Gastroesophageal sphincter (tissue), 4 donors: ENCODE measurements around the gene SASH1. TPM values are rescaled to one million over a fixed set of nuclear protein-coding genes. Genes with fewer than 3 reads are reported as not detected.

Experiments used
- ATAC-seq: fragments of 150-250 bp; one replicate; pipeline ENCODE4 v1.9.1; 2016; ENCODE audit warnings: mild to moderate bottlenecking, moderate library complexity
- H3K27ac ChIP-seq, 4 donors: fragments of 200-600 bp; sonication (generic) in 3 of 4; 1 replicate in 3 of 4; 2 replicates in 1 of 4; pipeline ENCODE4 v1.5.1; 2016 to 2019
- H3K27me3 ChIP-seq: fragments of 200-600 bp; sonication (generic); one replicate; pipeline ENCODE4 v1.5.1; 2019
- H3K36me3 ChIP-seq, 2 donors: fragments of 200-600 bp; sonication (generic); one replicate each; pipeline ENCODE4 v1.5.1; 2019; ENCODE audit warnings: control low read depth in 1 of 2
- H3K4me1 ChIP-seq, 3 donors: fragments of 200-600 bp; sonication (generic); 1 replicate in 2 of 3; 2 replicates in 1 of 3; pipeline ENCODE4 v1.5.1; 2016 to 2019; ENCODE audit warnings: control low read depth in 2 of 3
- H3K4me3 ChIP-seq, 2 donors: fragments of 200-600 bp; sonication (generic); one replicate each; pipeline ENCODE4 v1.5.1; 2019; ENCODE audit warnings: mild to moderate bottlenecking in 1 of 2, moderate library complexity in 1 of 2
- H3K9me3 ChIP-seq, 3 donors: fragments of 200-600 bp; sonication (generic); one replicate each; pipeline ENCODE4 v1.5.1; 2017 to 2019; ENCODE audit warnings: control low read depth in 2 of 3
- EP300 ChIP-seq: sonication (generic); formaldehyde crosslinking; IDR thresholded peaks from one replicate; pipeline ENCODE4 v1.6.1; 2017; ENCODE audit warnings: antibody characterized with exemption, mild to moderate bottlenecking
- POLR2A ChIP-seq, 2 donors: fragments of 450-650 bp; IDR thresholded peaks; one replicate each; pipeline ENCODE4 v1.6.1; 2017; ENCODE audit warnings: antibody characterized with exemption in 2 of 2, mild to moderate bottlenecking in 2 of 2, moderate library complexity in 1 of 2
- POLR2AphosphoS5 ChIP-seq: sonication (generic); formaldehyde crosslinking; IDR thresholded peaks from one replicate; pipeline ENCODE4 v1.6.1; 2017; ENCODE audit warnings: antibody characterized with exemption
- WGBS, 2 donors: methylation state at CpG; one replicate each; pipeline ENCODE4 v1.1.5; 2018; ENCODE audit warnings: low coverage in 1 of 2; 5-methylcytosine and 5-hydroxymethylcytosine counted together
- total RNA-seq, 4 donors: library from RNA; depleted of rRNA; stranded (reverse); fragments of >200 nt; gene quantifications; one replicate each; pipeline ENCODE4 v1.1.0, GENCODE V29; 2016
- TF ChIP-seq, protein P1 (sequence below), 4 experiments: fragments of 200-600 bp in 2 of 4; fragments of 450-650 bp in 2 of 4; sonication (generic) in 1 of 4; IDR thresholded peaks; one replicate each; pipeline ENCODE4 v1.5.1; 2017 to 2019; ENCODE audit warnings: antibody characterized with exemption in 4 of 4, mild to moderate bottlenecking in 2 of 4, moderate library complexity in 2 of 4

Gene SASH1
- total RNA-seq, 4 donors from 2014 or later, result 48.9 to 78.9 (median 64.6) TPM

DNA sequence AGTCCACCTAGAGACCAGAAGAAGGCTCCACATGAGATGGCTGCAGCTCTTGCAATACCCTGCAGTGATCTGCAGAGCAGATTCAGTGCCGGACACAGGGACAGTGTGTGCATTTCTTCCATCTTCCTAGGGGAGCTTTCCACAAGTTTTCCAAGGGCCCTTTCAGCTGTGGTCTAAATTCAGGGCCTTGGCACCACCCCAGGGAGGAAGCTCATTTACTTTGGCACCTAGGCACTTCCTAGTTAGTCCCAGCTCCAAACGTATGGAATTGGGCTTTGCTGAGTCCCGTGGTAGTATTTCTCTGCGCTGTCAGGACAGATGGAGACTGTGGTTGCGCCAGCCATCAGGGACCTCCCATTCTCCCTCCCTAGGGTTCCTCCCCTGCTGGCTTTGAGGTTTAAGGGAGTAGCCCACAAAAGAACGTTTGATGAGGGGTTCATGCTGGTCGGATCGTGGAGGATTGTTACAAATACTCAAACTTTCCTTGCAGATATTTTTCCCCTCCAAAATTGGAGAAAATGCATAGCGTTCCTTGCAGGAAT is 221.9 kb downstream of the SASH1 start:
- H3K36me3 ChIP-seq, result no peaks in the 10 kb centered on the region
- H3K9me3 ChIP-seq, result no peaks in the 10 kb centered on the region
- no peaks in the 10 kb centered on the region for H3K27me3 ChIP-seq
- no peak for ATAC-seq
- no peak overlapping the region for H3K27ac ChIP-seq
- peaks cover 0 to 10% (median 0%) of the 10 kb centered on the region in 3 donors for H3K4me1 ChIP-seq
- no peak overlapping the region for H3K4me3 ChIP-seq
- TF ChIP-seq, protein P1, sequence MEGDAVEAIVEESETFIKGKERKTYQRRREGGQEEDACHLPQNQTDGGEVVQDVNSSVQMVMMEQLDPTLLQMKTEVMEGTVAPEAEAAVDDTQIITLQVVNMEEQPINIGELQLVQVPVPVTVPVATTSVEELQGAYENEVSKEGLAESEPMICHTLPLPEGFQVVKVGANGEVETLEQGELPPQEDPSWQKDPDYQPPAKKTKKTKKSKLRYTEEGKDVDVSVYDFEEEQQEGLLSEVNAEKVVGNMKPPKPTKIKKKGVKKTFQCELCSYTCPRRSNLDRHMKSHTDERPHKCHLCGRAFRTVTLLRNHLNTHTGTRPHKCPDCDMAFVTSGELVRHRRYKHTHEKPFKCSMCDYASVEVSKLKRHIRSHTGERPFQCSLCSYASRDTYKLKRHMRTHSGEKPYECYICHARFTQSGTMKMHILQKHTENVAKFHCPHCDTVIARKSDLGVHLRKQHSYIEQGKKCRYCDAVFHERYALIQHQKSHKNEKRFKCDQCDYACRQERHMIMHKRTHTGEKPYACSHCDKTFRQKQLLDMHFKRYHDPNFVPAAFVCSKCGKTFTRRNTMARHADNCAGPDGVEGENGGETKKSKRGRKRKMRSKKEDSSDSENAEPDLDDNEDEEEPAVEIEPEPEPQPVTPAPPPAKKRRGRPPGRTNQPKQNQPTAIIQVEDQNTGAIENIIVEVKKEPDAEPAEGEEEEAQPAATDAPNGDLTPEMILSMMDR (IDR thresholded peaks at IDR 0.05), result no peak
- TF ChIP-seq EP300, result no peak
- TF ChIP-seq POLR2A (IDR thresholded peaks at IDR 0.05), result no peak
- no peak for TF ChIP-seq POLR2AphosphoS5
- 57 to 77% methylated on average over 5 of the region's 9 CpGs for WGBS, 2 donors

DNA sequence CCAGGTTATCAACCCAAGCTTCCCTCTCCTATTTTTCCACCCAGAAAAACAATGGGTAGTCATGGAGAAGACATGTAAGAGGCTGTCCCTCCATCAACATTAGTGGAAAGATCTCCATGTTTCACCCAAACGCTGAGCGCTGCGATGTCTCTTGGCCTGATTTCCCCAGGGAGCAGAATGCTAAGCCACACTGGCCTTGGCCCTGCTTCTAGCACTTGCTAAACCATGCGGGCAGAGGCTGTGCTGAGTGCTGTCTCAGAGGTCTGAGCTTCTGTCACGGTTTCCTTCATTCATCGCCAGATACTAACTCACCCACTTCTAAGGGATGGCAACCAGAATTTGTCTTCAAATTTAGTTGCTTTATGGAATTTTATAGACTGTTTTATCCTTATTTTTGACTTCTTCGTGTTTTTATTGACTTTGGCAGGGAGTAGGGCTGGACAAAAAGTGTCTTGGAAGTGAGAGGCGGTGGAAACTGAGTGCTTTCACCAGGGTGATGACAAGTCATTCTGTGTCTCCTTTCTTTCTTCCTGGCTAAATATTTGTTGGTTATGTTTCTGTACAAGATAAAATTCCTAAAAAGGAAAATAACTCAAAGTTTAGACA is 222.8 kb downstream of the SASH1 start:
- Histone ChIP-seq H3K4me3 (no peak overlapping the region), H3K9me3 (no peaks in the 10 kb centered on the region), H3K27ac (no peak overlapping the region), H3K4me1 (peaks cover 0 to 2% (median 0%) of the 10 kb centered on the region in 3 donors), H3K27me3 (no peaks in the 10 kb centered on the region), H3K36me3 (no peaks in the 10 kb centered on the region)
- 79 to 92% methylated on average over 6 to 8 of the region's 8 CpGs for WGBS, 2 donors
- no peak for TF ChIP-seq POLR2AphosphoS5
- TF ChIP-seq, protein P1 (IDR thresholded peaks at IDR 0.05), result no peak
- no peak for TF ChIP-seq POLR2A (IDR thresholded peaks at IDR 0.05)
- no peak for TF ChIP-seq EP300
- no peak for ATAC-seq

DNA sequence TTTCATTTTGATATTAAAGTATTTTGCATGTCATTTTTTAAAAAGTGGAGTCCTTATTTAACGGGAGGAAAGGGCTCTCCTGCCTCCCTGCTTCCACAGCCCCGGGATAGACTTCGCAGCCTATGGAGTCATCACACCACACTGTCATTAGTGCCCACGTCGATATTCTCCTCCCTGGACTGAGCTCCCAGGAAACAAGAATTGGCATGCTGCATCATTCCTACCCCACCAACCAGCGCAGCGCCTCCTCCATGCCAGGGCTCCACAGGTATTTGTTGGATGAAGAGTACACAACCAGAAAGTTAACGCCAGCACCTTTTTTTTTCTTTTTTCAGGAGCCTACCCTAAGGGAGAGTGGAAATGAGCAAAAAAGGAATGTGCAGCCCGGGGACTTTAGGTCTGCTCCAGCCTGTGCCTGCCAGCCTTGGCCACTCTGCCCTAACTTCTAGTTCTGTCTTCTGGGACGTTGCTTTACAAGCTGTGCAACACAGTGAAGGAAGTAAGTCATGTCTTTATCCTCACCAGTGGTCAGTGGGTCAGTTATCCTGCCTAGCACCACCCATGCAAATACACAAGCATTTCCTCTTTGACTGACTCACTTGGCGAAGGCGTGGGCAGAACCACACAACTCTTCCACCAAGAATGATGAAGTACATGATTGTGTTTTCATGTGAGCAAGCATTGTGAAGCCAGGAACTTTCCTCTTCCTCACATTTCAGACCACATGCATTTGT is 223.5 kb downstream of the SASH1 start:
- Histone ChIP-seq H3K9me3 (no peaks in the 10 kb centered on the region), H3K4me1 (no peaks in the 10 kb centered on the region), H3K36me3 (no peaks in the 10 kb centered on the region), H3K27ac (no peak overlapping the region), H3K4me3 (no peak overlapping the region), H3K27me3 (no peaks in the 10 kb centered on the region)
- 76 to 78% methylated on average over 9 to 11 of the region's 12 CpGs for WGBS, 2 donors
- TF ChIP-seq POLR2AphosphoS5, result no peak
- no peak for TF ChIP-seq POLR2A (IDR thresholded peaks at IDR 0.05)
- TF ChIP-seq EP300, result no peak
- TF ChIP-seq, protein P1 (IDR thresholded peaks at IDR 0.05), result no peak
- ATAC-seq, result peak; percentile 19

DNA sequence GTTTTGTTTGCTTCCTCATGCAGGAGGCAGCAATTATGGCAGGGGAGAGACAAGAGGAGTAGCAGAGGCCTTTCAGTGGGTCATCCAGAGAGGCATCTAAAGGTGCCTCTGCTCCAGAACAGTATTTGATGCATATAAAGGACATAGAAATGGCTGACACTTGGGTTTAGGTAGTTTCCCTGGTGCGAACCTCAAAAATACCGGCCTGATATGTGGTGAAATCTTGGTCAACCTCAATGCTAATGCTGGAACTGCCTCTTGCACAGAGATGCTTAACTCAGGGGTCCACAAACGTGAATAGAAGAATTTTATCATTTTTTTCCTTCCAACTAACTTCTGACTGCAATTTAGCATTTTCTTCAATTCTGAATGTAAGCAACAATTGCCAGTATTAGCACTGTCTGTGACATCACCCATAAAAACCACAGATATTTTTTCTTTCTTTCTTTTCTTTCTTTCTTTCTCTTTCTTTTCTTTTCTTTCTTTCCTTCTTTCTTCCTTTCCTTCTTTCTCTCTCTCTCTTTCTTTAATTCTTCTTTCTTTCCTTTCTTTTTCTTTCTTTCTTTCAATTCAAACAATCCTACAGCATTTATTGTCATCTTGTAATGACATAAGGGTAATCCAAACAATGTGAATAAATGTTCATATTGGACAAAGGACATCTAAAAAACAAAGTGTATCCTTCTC is 224.2 kb downstream of the SASH1 start:
- WGBS, 2 donors, result 77 to 85% methylated on average over 3 of the region's 3 CpGs
- no peaks in the 10 kb centered on the region for H3K36me3 ChIP-seq
- H3K27me3 ChIP-seq, result no peaks in the 10 kb centered on the region
- no peak overlapping the region for H3K27ac ChIP-seq
- no peaks in the 10 kb centered on the region for H3K9me3 ChIP-seq
- no peaks in the 10 kb centered on the region for H3K4me1 ChIP-seq
- no peak overlapping the region for H3K4me3 ChIP-seq
- ATAC-seq, result no peak
- TF ChIP-seq EP300 (no peak), POLR2A (IDR thresholded peaks at IDR 0.05) (no peak)

DNA sequence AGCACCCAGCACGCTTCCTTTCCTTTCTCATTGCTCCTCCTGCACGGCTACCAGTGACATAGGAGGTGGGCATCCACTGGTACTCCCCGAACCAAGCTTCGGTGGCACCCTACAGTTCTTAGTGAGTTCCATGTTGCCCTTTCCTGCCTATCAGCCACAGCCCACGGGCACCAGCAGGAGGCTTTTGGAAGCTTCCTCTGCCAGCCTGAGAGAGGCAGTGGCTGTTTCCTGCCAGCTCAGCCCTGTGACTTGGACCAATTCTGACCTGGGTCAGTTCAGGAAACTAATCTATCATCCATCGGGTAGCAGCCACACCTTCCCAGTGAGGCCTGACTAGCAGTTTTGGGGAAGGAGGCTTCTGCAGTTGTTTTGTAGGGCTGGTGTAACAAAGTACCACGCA is 227.8 kb downstream of the SASH1 start:
- TF ChIP-seq POLR2AphosphoS5, result no peak
- TF ChIP-seq, protein P1 (IDR thresholded peaks at IDR 0.05), result no peak
- no peak for TF ChIP-seq EP300
- no peak for TF ChIP-seq POLR2A (IDR thresholded peaks at IDR 0.05)
- H3K9me3 ChIP-seq, result no peaks in the 10 kb centered on the region
- no peak overlapping the region for H3K4me3 ChIP-seq
- H3K36me3 ChIP-seq, result no peaks in the 10 kb centered on the region
- H3K27me3 ChIP-seq, result no peaks in the 10 kb centered on the region
- H3K27ac ChIP-seq, result no peak overlapping the region
- 75 to 80% methylated on average over 2 to 3 of the region's 7 CpGs for WGBS, 2 donors
- H3K4me1 ChIP-seq, result no peaks in the 10 kb centered on the region
- ATAC-seq, result no peak
